ENCODE measurements around the gene RNF217. TPM values are rescaled to one million over a fixed set of nuclear protein-coding genes. Genes with fewer than 3 reads are reported as not detected.

Gene RNF217
- total RNA-seq, 1 donor: 24.9 TPM

- TF ChIP-seq, protein P1, sequence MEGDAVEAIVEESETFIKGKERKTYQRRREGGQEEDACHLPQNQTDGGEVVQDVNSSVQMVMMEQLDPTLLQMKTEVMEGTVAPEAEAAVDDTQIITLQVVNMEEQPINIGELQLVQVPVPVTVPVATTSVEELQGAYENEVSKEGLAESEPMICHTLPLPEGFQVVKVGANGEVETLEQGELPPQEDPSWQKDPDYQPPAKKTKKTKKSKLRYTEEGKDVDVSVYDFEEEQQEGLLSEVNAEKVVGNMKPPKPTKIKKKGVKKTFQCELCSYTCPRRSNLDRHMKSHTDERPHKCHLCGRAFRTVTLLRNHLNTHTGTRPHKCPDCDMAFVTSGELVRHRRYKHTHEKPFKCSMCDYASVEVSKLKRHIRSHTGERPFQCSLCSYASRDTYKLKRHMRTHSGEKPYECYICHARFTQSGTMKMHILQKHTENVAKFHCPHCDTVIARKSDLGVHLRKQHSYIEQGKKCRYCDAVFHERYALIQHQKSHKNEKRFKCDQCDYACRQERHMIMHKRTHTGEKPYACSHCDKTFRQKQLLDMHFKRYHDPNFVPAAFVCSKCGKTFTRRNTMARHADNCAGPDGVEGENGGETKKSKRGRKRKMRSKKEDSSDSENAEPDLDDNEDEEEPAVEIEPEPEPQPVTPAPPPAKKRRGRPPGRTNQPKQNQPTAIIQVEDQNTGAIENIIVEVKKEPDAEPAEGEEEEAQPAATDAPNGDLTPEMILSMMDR (IDR thresholded peaks at IDR 0.05; ENCODE audit: insufficient read depth, low read length): no peak
- DNase-seq (ENCODE audit: low read depth): no peak
- H3K4me3 ChIP-seq (ENCODE audit: low read depth, low read length): no peak overlapping the region
Observed at GRCh38 chr6:125086716-125087115, 124.5 kb downstream of the RNF217 start.

GRCh38 chr6:125088963-125089362, 126.7 kb downstream of the RNF217 start:
- TF ChIP-seq, protein P1 (IDR thresholded peaks at IDR 0.05; ENCODE audit: insufficient read depth, low read length): no peak
- no peak for DNase-seq (ENCODE audit: low read depth)
- H3K4me3 ChIP-seq (ENCODE audit: low read depth, low read length): no peak overlapping the region

GRCh38 chr6:125094563-125094962, 132.3 kb downstream of the RNF217 start:
- DNase-seq (ENCODE audit: low read depth): peak; percentile 21
- TF ChIP-seq, protein P1 (IDR thresholded peaks at IDR 0.05; ENCODE audit: insufficient read depth, low read length): no peak
- H3K4me3 ChIP-seq (ENCODE audit: low read depth, low read length): no peak overlapping the region

DNA sequence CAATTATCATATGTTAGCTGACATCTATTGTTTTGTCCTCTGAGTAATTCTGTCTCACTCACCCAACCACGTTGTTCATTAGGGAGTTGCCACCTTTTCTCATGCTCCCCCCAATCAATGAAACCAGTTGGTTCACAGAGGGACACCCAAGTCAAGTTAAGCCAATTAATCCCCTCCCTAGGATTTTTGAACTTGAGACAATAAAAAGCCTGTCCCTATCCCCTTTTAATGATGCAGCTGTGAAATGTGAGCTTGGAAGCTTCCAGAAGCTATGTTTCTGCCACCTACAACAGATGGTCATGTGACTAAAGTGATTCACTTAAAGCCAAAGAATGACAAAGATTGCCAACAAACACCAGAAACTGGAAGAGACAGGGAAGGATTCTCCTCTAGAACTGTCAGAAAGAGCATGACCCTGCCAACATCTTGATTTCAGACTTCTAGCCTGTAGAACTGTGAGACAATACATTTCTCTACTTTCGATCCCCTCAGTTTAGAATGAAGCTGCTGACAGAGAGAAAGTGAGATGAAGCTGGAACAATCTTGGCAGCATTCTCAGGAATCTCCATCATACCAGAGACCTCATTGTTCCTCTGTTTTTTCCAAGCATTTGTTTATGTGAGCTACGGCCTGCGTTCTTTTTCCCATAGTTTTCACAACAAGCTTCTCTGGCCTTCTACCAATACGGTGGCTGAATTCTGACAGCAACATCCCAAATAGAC, 133.5 kb downstream of the RNF217 start:
- H3K4me3 ChIP-seq (ENCODE audit: low read depth, low read length): no peak overlapping the region
- peak; percentile 82 for DNase-seq (ENCODE audit: low read depth)
- TF ChIP-seq, protein P1 (IDR thresholded peaks at IDR 0.05; ENCODE audit: insufficient read depth, low read length): no peak

DNA sequence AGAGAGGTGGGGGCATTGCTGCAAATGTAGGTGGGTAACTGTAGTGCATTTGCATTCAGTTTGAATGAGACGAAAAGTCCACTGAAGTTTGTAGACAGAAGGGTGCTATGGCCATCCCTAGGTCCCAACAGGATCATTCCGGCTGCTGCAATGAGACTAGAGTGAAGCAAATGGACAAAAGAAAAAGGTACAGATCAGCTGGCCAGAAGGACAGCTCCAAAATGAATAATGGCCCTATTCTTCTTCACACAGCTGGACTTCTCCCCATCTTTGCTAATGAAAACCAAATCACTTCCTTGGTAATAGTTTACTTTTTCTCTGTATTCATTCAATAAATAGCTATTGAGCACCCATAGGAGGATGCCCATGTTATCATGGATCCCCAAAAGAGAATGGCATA, 134.9 kb downstream of the RNF217 start:
- TF ChIP-seq, protein P1 (IDR thresholded peaks at IDR 0.05; ENCODE audit: insufficient read depth, low read length): no peak
- DNase-seq (ENCODE audit: low read depth): no peak
- H3K4me3 ChIP-seq (ENCODE audit: low read depth, low read length): no peak overlapping the region

DNA sequence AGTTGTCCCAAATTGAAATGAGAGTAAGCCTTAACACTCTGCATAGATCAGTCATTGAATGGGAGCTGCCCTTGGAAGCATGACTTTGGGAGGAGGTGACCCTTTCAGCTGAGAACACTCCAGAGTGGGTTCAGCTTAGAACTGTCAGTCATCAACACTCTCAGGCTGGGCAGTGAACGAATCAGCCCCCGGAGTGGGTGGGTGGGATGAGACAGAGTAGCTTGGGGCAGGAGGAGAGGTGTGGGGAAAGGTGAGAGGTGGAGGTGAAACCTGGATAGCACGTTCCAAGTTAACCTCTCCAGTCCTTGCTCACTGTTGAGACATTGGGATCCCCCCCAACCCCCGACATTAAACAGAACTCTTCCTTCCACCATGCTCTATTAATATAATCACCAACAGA, 136.0 kb downstream of the RNF217 start:
- H3K4me3 ChIP-seq (ENCODE audit: low read depth, low read length): no peak overlapping the region
- DNase-seq (ENCODE audit: low read depth): no peak
- TF ChIP-seq, protein P1 (IDR thresholded peaks at IDR 0.05; ENCODE audit: insufficient read depth, low read length): no peak
